ENCODE data around the gene CACNB2.

DNA sequence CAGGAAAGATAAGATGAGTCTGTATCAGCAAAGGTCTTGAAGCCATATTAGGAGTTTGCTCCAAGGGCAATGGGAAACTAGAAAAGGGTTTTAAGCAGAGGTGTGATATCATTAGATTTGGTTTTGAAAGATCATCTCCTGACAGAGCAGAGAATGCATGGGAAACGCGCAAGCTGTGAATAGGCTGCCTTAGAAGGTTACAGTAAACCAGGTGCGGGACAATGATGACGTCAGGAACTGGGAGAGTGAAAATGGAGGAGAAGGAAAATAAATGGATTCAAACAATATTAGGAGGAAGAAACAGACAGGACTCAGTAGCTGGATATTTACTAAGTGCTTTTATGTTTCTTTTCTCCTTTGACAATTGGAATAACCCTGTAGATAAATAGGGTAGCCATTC is 50.6 kb downstream of the CACNB2 start:
- no peak for TF ChIP-seq POLR2A (IDR thresholded peaks at IDR 0.05; ENCODE audit: low read length)
- TF ChIP-seq GATA1 (IDR thresholded peaks at IDR 0.05; ENCODE audit: low read depth, low read length) = no peak
